Loucy (cell line): ENCODE results near the gene TRIM75.

Experiments
- CTCF ChIP-seq: fragments of 200-600 bp; sonication (generic); conservative IDR thresholded peaks from 2 replicates; pipeline ENCODE4 v1.5.1; 2014; ENCODE audit warnings: mild to moderate bottlenecking, antibody characterized with exemption, low read length
- EZH2phosphoT487 ChIP-seq: fragments of 200-600 bp; IDR thresholded peaks from 2 replicates; pipeline ENCODE4 v1.6.1; 2018; ENCODE audit warnings: antibody characterized with exemption, mild to moderate bottlenecking, moderate library complexity, borderline replicate concordance

DNA sequence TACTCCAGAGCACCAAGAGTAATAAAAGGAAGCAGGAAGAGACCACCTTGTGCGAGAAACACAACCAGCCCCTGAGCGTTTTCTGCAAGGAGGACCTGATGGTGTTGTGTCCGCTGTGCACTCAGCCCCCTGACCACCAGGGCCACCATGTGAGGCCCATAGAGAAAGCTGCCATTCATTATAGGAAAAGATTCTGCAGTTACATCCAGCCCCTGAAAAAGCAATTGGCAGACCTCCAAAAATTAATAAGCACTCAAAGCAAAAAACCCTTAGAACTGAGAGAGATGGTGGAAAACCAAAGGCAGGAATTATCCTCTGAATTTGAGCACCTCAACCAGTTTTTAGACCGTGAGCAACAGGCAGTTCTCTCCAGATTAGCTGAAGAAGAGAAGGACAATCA, 5.7 kb downstream of the TRIM75 start:
- TF ChIP-seq CTCF: no peak
- TF ChIP-seq EZH2phosphoT487: no peak
